Ecto neural progenitor cell (in vitro differentiated cells): ENCODE results near the gene HS3ST3A1.
"Not testable (repeated sequence)": the region's sequence is repeated elsewhere in the genome, so short reads cannot be mapped to it uniquely, and the experiment has no call there.

ENCODE experiments used
- DNase-seq: peaks from one replicate; pipeline ENCODE4 v3.0.0-alpha.2; 2018; ENCODE audit warnings: low spot score

HS3ST3A1 gene

GRCh38 chr17:13538841-13539411 is 62.8 kb downstream of the HS3ST3A1 start:
- no peak for DNase-seq

DNA sequence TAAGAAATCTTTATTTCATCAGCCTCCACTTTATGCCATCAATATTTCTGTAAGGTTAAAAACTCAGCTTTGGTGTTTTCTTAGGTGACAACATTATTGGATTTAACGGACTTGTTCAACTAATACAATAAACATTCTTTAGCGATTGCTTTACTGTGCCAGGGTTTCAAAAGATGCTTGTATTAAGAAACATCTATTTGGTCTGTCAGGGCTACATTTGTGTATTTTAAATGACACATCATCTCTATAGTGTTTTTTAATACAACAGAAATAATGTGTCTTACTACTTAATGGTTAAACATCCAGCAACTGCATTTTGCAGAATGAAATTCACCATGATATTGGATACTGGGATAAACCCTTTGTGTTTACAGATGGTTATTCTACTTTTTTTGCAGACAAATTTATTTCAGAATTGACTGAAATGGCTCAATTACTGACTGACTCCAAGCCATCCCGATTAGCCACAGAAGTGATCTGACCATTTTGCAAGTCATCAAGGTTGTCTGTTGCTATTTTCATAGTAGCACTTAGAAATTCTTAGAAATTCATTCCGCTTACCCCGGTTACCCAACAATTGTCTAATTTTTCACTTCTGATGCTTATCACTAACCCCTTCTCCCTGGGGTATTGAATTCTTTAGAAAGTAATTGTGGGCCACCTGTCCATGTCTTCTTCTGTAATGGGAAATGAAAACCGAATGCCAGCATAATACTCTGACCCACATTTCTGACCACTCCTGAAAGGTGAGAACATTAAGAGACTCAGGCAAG is 63.7 kb downstream of the HS3ST3A1 start:
- no peak for DNase-seq

DNA sequence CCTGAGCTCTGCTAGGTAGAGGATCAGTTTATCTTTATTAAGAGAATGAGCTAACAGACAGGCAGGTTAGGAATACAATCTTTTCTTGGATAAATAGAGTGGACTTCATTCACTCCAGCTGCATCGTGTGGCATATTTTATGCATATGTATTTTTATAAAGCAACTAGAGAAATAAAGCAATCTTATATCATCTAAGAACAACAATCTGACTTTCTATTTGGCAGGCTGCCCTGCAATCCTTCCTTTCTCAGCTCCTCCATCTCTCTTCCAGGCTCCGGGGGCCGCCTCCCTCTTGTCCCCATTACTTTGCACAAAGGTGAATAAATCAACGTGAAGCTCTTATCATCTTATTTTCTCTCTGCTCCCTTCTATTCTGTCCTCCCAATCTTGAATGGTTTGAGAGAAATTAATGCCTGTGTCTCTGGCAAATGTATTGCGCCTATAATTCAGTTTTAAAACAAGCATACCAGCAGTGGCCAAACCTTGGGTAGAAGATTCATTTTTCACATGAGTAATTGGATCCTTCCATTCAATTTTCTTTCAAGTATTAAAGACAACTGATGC is 64.5 kb downstream of the HS3ST3A1 start:
- DNase-seq, result no peak

- no peak for DNase-seq
Observed at GRCh38 chr17:13534946-13535345, 66.8 kb downstream of the HS3ST3A1 start.

GRCh38 chr17:13531721-13532120 is 70.0 kb downstream of the HS3ST3A1 start:
- no peak for DNase-seq

DNA sequence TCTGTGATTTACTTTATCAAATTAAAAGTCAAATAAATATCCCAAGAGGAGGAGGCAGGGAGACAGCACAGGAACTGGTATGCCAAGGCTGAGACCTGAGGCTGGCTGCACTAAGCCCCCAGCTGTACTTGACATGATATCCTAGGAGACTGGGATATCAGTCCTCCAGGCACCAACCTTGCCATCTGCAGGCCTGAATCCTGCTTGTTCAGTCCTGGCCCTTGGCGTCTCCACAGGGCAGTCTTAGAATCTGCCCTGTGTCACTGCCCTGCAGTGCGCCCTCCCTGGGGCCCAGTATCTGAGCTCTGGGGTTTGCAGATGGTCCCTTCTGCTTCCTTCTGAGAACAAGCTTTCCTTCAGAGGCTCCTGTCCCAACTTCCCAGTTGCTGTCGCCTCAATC is 75.9 kb downstream of the HS3ST3A1 start:
- no peak for DNase-seq

DNA sequence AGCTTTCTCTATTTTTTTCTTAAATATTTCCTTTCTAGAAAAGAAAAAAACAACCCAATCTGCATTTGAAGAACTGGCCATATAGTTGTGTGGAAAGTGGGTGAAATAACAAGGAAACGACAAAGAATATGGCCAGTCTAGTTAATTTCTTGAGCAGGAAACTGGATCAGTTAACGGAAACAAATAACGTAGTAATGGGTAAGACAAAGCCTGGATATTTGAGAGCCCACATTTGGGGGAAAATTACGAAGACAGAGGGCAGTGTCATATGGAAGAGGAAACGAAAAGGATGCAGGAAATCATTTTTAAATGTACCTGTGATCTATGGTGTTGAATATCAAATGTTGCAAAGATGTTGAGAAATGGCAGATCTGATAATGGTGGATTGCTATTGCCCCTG is 78.6 kb downstream of the HS3ST3A1 start:
- no peak for DNase-seq

GRCh38 chr17:13522749-13523148 is 79.0 kb downstream of the HS3ST3A1 start:
- DNase-seq, result no peak

GRCh38 chr17:13521784-13522183 is 79.9 kb downstream of the HS3ST3A1 start:
- DNase-seq, result no peak

GRCh38 chr17:13520899-13521572 is 80.7 kb downstream of the HS3ST3A1 start:
- DNase-seq, result no peak

DNA sequence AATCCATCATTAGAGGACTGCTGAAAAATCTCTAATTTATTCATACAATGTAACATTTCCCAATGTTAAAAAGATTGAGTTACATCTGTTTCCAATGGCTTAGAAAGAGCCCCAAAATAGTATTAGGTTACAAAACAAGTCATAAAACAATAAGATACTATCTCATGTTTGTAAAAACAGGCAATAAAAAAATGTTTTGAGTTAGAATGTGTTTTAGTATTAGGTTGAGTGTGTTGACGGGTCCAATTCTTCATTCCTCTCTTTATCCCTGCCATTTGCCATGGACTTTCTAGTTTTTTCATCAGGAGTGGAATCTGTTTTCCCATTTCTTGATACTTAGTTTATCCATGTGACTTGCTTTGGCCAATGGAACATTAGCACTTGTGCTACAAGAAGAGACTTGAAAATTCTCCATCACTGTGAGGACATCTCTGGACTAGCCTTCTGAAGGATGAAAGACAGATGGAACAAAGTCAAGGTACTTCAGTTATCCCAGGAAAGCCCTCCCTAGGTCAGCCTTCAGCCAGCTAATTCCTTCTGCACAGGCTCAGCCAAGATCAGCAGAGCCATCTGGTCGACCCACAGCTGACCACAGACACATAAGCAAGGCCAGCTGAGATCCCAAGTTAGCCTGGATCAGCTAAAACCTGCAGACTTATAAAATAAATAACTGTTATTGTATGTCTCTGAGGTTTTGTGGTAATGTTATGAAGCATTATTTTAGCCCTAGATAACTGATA is 83.3 kb downstream of the HS3ST3A1 start:
- no peak for DNase-seq

- no peak for DNase-seq
Observed at GRCh38 chr17:13513039-13513405, 88.7 kb downstream of the HS3ST3A1 start.

DNA sequence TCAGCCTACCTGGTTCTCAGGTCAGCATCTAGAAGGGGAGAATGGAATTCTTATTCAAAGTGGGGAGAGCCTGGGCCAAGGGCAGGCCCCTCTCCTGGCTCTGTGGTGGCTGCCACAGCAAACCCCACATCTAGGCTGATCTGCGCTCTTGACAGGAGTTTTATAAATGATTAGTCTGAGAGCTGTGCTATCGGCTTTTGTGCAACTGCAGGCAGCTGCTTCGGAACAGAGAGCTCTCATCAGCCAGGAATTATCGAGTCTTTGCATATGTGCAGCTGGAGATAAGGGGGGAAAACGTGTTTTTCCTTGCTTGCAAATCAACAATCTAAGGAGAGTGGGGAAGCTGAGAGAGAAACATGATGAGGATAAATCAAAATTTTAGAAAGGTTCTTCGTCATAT is 91.7 kb downstream of the HS3ST3A1 start:
- no peak for DNase-seq

GRCh38 chr17:13509527-13509926 is 92.2 kb downstream of the HS3ST3A1 start:
- no peak for DNase-seq

DNA sequence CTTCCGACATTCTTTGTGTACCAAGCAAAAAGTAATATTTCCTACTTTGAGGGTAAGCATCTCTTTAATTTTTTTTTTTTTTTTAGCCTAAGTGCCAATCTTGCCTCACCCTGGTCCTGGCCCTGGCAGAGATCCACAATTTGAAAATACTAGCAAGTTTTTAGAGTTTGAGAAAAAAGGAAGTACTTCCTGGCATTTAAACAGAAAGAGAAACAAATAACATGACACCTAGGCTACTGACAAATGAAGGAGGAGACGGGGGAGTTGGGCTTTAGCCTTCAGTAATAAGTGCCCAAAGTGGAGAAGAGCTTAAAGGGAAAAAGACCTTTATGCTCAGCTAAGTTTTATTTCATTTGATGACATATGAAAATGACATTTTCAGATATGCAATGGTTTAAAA is 92.8 kb downstream of the HS3ST3A1 start:
- DNase-seq, result no peak

DNA sequence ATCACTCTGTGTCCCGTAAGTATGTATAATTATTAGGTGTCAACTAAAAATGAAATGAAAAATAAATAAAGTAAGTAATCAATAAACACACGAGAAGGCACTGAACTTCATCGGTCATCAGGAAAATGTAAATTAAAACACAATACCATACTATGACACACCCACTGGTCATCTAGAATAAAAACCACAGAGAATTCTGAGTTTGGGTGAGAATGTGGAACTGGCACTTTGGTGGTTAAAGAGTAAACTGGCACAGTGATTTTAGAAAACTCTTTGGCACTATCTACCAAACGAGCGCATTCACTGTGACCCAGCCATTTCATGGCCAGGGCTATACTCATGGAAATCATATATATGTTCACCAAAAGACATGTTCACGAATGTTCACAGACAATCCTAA is 98.2 kb downstream of the HS3ST3A1 start:
- no peak for DNase-seq

DNA sequence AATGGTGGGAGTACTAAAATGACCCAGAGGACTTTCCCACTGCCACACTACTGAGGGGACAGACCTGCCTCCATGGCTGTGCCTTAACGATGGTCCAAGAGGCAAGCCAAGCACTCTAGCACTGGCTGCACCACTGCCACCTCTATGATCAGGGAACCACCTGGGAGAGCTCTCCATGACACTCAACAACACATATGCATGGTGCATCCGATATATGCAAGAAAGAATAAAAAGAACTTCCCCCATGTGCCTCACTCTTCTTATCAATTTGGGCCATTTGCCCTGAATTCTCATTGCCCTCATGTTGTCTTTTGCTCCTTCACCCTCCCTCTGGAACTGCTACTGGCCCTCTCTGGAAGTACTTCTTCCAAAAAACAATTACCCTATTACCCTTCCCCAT is 99.5 kb downstream of the HS3ST3A1 start:
- no peak for DNase-seq

DNA sequence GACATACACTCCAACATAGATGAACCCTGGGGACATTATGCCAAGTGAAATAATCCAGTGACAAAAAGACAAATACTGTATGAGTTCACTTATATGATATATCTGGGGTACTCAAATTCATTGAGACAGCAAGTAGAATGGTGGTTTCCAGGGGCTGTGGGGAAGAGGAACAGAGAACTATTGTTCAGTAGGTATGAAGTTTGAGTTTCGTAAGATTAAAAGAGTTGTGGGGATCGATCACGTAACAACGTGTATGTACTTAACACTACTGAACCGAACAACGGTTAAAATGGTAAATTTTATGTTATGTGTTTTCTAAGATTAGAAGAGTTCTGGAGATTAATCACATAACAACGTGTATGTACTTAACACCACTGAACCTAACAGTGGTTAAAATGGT is 100.8 kb downstream of the HS3ST3A1 start:
- no peak for DNase-seq

DNA sequence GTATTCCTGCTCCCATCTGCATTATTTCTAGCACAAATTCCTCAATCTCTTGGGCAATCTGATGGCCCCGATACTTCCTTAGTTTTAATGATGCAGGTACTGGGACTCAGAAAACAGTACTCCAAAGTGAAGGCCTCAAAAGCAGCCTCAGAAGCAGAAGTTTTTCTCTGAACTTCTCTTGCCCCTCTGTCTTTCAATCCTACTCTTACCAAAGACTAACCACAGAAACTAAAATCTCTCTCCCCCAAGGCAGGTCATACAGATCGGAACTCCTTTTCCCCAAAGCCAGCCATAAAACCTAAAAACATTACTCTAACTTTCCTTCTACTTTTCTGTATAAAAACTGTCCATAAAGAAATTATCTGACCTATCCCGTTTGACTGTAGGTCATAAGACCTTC is 103.5 kb downstream of the HS3ST3A1 start:
- DNase-seq, result no peak

DNA sequence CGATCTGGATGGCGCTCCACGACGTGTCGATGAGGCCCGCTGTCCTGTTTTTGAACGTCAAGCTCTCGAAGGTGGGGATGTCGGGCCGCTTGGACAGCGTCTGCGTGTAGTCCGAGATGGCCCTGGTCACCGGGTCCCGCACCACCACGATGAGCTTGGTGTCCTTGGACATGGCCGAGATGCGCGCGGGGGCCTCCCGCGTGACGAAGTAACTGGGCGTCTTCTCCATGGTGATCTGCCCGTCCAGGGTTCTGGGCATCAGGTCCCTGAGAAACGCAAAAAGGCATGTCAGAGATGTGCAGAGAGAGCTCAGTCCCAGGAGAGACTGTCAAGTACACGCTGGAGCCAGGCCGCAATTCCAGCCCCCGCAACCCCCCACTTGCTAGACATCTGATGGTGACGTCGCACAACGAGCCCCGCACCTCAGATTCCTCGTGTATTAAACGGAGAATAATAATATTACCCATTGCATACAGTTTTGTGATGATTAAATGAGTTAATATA is 105.1 kb downstream of the HS3ST3A1 start:
- DNase-seq, result not testable (repeated sequence)

- no peak for DNase-seq
Observed at GRCh38 chr17:13495423-13495822, 106.3 kb downstream of the HS3ST3A1 start.

DNA sequence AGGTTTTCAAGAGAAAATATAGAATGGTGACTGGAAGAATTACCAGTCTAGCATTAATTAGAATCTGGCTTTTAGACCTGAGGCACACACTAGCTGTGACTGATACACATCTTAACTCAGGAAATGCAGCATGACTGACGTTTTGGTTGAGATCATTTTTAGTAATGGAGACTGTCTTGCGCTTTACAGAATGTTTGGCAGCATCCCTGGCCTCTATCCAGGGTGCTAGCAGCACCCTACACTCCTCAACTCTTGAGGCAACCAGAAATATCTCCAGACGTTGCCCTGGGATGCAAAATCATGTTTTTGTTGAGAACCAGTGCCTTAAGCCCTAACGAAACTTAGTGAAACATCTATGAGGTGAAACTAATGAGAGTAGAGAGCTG is 109.0 kb downstream of the HS3ST3A1 start:
- DNase-seq, result no peak
